K562 (cell line): ENCODE measurements around the gene UCK1. TPM values are rescaled to one million over a fixed set of nuclear protein-coding genes. Genes with fewer than 3 reads are reported as not detected.

Experiments
- ATAC-seq: fragments of 200-7000 bp; cut with Tn5 transposase; 3 replicates; pipeline ENCODE4 v1.9.1; 2020; ENCODE audit warnings: moderate library complexity
- BruUV-seq: library from RNA; stranded (reverse); fragments of 400-500 nt; replicated peaks from 2 replicates; lab custom pipeline; 2021; lab: Mats Ljungman, UMichigan
- CTCF ChIA-PET: fragments of 300-600 bp; formaldehyde crosslinking; extraction: SDS; loops from one replicate; lab custom pipeline; 2021; ENCODE audit warnings: low intra/inter-chr PET ratio; lab: Yijun Ruan, JAX
- POLR2A ChIA-PET: fragments of 300-600, 350-650 bp; sonication (Branson Sonifier 250); formaldehyde crosslinking; extraction: SDS; loops from one replicate; lab custom pipeline; 2021; ENCODE audit warnings: antibody characterized with exemption, inconsistent platforms; lab: Yijun Ruan, JAX
- DNase-seq, 4 experiments: peaks; one replicate each; pipeline versions ENCODE4 v3.0.0 to v3.0.0-alpha.2; 2011 to 2018; ENCODE audit warnings: low spot score in 3 of 4, mixed read lengths in 3 of 4; ENCODE audit errors: extremely low read depth in 1 of 4
- FAIRE-seq: peaks from 2 replicates; lab custom pipeline; 2011; peaks lifted over from hg19 to GRCh38; lab: Jason Lieb, UNC
- H2AFZ ChIP-seq: 2 replicates; pipeline ENCODE4 v1.6.0; 2011; ENCODE audit warnings: low read depth, low read length, control low read depth, inconsistent platforms
- H3K27ac ChIP-seq: fragments of 200-600 bp; 3 replicates; pipeline ENCODE4 v1.8.0; 2011; ENCODE audit warnings: low read depth, mild to moderate bottlenecking, control low read depth, inconsistent platforms, low read length, moderate library complexity, mixed read lengths; ENCODE audit errors: extremely low read depth
- H3K27me3 ChIP-seq, 2 experiments: fragments of 300-600 bp in 1 of 2; 2 replicates in 1 of 2; 3 replicates in 1 of 2; pipeline versions ENCODE4 v1.6.0 to v1.8.0; 2011; ENCODE audit warnings: inconsistent platforms in 2 of 2, low read length in 2 of 2, mild to moderate bottlenecking in 1 of 2, mixed read lengths in 1 of 2, moderate library complexity in 1 of 2; ENCODE audit not compliant: control insufficient read depth in 2 of 2, insufficient read depth in 2 of 2
- H3K36me3 ChIP-seq: fragments of 300-600 bp; 3 replicates; pipeline ENCODE4 v1.8.0; 2011; ENCODE audit warnings: mild to moderate bottlenecking, low read length, inconsistent platforms; ENCODE audit not compliant: control insufficient read depth, insufficient read depth
- H3K4me1 ChIP-seq, 2 experiments: fragments of 200-600 bp in 1 of 2; replicated peaks in 1 of 2; 2 replicates in 1 of 2; 3 replicates in 1 of 2; pipeline versions ENCODE4 v1.5.1 to v1.8.0; 2011; ENCODE audit warnings: inconsistent platforms in 2 of 2, low read length in 2 of 2, mild to moderate bottlenecking in 1 of 2, mixed read lengths in 1 of 2, moderate library complexity in 1 of 2; ENCODE audit not compliant: control insufficient read depth in 2 of 2, insufficient read depth in 2 of 2
- H3K4me2 ChIP-seq: 2 replicates; pipeline ENCODE4 v1.6.1; 2011; ENCODE audit warnings: low read length, control low read depth, inconsistent platforms, mixed read lengths; ENCODE audit not compliant: insufficient read depth
- H3K4me3 ChIP-seq: fragments of 200-600 bp; sonication (generic), shearing (Covaris generic); 2 replicates; pipeline ENCODE4 v1.5.1; 2016; ENCODE audit warnings: control low read depth, inconsistent platforms
- H3K79me2 ChIP-seq: fragments of 200-600 bp; 3 replicates; pipeline ENCODE4 v1.8.0; 2011; ENCODE audit warnings: low read length, inconsistent platforms; ENCODE audit not compliant: control insufficient read depth, insufficient read depth
- H3K9ac ChIP-seq, 2 experiments: 2 replicates each; pipeline versions ENCODE4 v1.6.0 to v1.6.1; 2011; ENCODE audit warnings: low read depth in 2 of 2, low read length in 2 of 2, control low read depth in 1 of 2, inconsistent platforms in 1 of 2, mild to moderate bottlenecking in 1 of 2, mixed read lengths in 1 of 2; ENCODE audit not compliant: insufficient read depth in 1 of 2
- H3K9me1 ChIP-seq: one replicate; pipeline ENCODE4 v1.6.0; 2011; ENCODE audit warnings: inconsistent platforms, mild to moderate bottlenecking, low read length, moderate library complexity; ENCODE audit not compliant: control insufficient read depth, insufficient read depth
- H3K9me3 ChIP-seq: replicated peaks from 2 replicates; pipeline ENCODE4 v1.5.1; 2011; ENCODE audit warnings: low read depth, low read length, inconsistent platforms; ENCODE audit not compliant: control insufficient read depth, insufficient read depth
- H4K20me1 ChIP-seq: replicated peaks from 2 replicates; pipeline ENCODE4 v1.6.1; 2011; ENCODE audit warnings: low read length, inconsistent platforms, mixed read lengths; ENCODE audit not compliant: control insufficient read depth, insufficient read depth
- CTCF ChIP-seq, 3 experiments: IDR thresholded peaks in 2 of 3; conservative IDR thresholded peaks in 1 of 3; 2 replicates each; pipeline ENCODE4 v1.5.1; 2011 to 2012; ENCODE audit warnings: low read length in 3 of 3, mild to moderate bottlenecking in 3 of 3, control low read depth in 2 of 3, improper control_type of control experiment in 1 of 3, inconsistent platforms in 1 of 3, low read depth in 1 of 3, mixed read lengths in 1 of 3, moderate library complexity in 1 of 3; ENCODE audit not compliant: insufficient read depth in 2 of 3
- GATA2 ChIP-seq: sonication (generic); formaldehyde crosslinking; IDR thresholded peaks from 2 replicates; pipeline ENCODE4 v1.4.0; 2020; ENCODE audit warnings: mild to moderate bottlenecking, missing genetic modification reagents
- HOXB6 ChIP-seq: fragments of 250-450 bp; sonication (Bioruptor Pico); IDR thresholded peaks from 2 replicates; pipeline ENCODE4 v1.5.1; 2022; ENCODE audit warnings: mild to moderate bottlenecking, borderline replicate concordance
- KDM5B ChIP-seq: fragments of 200-600 bp; sonication (generic); IDR thresholded peaks from 2 replicates; pipeline ENCODE4 v1.6.1; 2012; ENCODE audit warnings: low read depth, mild to moderate bottlenecking, moderate library complexity, low read length, control low read depth, inconsistent platforms; ENCODE audit not compliant: insufficient replicate concordance
- MED1 ChIP-seq: sonication (generic); formaldehyde crosslinking; IDR thresholded peaks from 2 replicates; pipeline ENCODE4 v1.8.1; 2023; ENCODE audit warnings: missing genetic modification reagents, borderline replicate concordance
- ZEB2 ChIP-seq: fragments of 450-650 bp; IDR thresholded peaks from 2 replicates; pipeline ENCODE4 v1.6.1; 2016
- ZKSCAN3 ChIP-seq: fragments of 250-450 bp; sonication (Bioruptor Pico); IDR thresholded peaks from 2 replicates; pipeline ENCODE4 v1.4.0; 2020
- ZNF24 ChIP-seq: fragments of 450-650 bp; IDR thresholded peaks from 2 replicates; pipeline ENCODE4 v1.6.1; 2016
- WGBS: fragments of 100-300 bp; shearing (Covaris generic); methylation state at CpG from one replicate; pipeline ENCODE4 v1.1.6; 2016; ENCODE audit warnings: low coverage, mixed read lengths; ENCODE audit not compliant: insufficient coverage; ENCODE audit errors: missing lambda C conversion rate; 5-methylcytosine and 5-hydroxymethylcytosine counted together
- in situ Hi-C: fragments of 300-500 bp; cut with MboI; formaldehyde crosslinking; loops from 4 replicates; pipeline ENCODE4 v1.15.0; 2018; ENCODE audit warnings: inconsistent platforms, mixed read lengths
- intact Hi-C: fragments of 100-400 bp; cut with micrococcal nuclease; formaldehyde crosslinking; loops from 2 replicates; pipeline ENCODE4 v1.14.2; 2022
- polyA plus RNA-seq, 8 experiments: library from polyadenylated mRNA; depleted of rRNA in 4 of 8; stranded (reverse) in 5 of 8; unstranded in 3 of 8; fragments of >200 nt; fragmentation: Nextera tagmentation in 2 of 8; fragmentation: Illumina TruSeq in 1 of 8; extraction: Ambion mirVana in 2 of 8; extraction: Trizol in 1 of 8; gene quantifications; 2 replicates each; pipeline versions ENCODE4 v1.2.1 to v1.2.3, GENCODE V29; 2011 to 2014; ENCODE audit warnings: inconsistent platforms in 1 of 8, missing spikeins in 1 of 8
- total RNA-seq, 7 experiments: library from RNA; depleted of rRNA in 6 of 7; stranded (reverse); fragments of >200 nt in 6 of 7; fragmentation: Illumina TruSeq in 2 of 7; extraction: Trizol in 2 of 7; gene quantifications; 2 replicates each; pipeline versions ENCODE4 v1.2.1 to v1.2.3, GENCODE V29; 2011 to 2021; ENCODE audit warnings: low replicate concordance in 1 of 7

The UCK1 gene
- total and polyA plus RNA-seq, 9 of the 15 experiments (the other 6 are each of a cell fraction or from before 2014, with no cell fraction given): 0.27 to 27.5 (median 16.1) TPM

GRCh38 chr9:131559421-131560000, 28.4 kb upstream of the UCK1 start:
- intact Hi-C loops (no loop called here), in situ Hi-C loops (no loop called here)
- no peaks in the 10 kb centered on the region; a peak in 1 of 5 replicates for H3K27me3 ChIP-seq
- no peaks in the 10 kb centered on the region for H4K20me1 ChIP-seq
- BruUV-seq: no TSS peak
- CTCF ChIA-PET: interaction anchor here (0.5 kb wide), 1 partner anchor 201 kb away, joined by 4 read pairs; no protein-coding TSS in a partner anchor
- no peak for ATAC-seq
- H3K9me3 ChIP-seq: no peaks in the 10 kb centered on the region
- H2AFZ ChIP-seq: no peak overlapping the region
- DNase-seq: no peak
- TF ChIP-seq ZEB2: no peak
- TF ChIP-seq GATA2 (CRISPR knock-in tag): no peak
- TF ChIP-seq CTCF (IDR thresholded peaks at IDR 0.05 in 2 of 3, conservative IDR thresholded peaks at IDR 0.05 in 1 of 3; ENCODE audit: insufficient read depth in 2 of 3, low read depth in 1 of 3, low read length in 3 of 3): peak in 1 of 3 experiments; percentile 7; a peak in 1 of 6 replicates
- TF ChIP-seq ZKSCAN3 (CRISPR knock-in tag): no peak
- no peak for TF ChIP-seq KDM5B
- TF ChIP-seq ZNF24: no peak
- no peak for TF ChIP-seq HOXB6 (CRISPR knock-in tag)
- TF ChIP-seq MED1 (CRISPR knock-in tag): no peak
- H3K4me2 ChIP-seq: no peak overlapping the region
- H3K27ac ChIP-seq: no peak overlapping the region
- POLR2A ChIA-PET: interaction anchor here (0.6 to 1.1 kb wide), 2 partner anchors 10 to 875 kb away, joined by 3 read pairs; no protein-coding TSS in a partner anchor
- no peaks in the 10 kb centered on the region for H3K9me1 ChIP-seq
- no peak for FAIRE-seq
- no peak overlapping the region for H3K9ac ChIP-seq
- WGBS: 0% methylated on average over 1 of the region's 1 CpG
- H3K36me3 ChIP-seq: no peaks in the 10 kb centered on the region
- H3K4me3 ChIP-seq: no peak overlapping the region
- H3K4me1 ChIP-seq: peaks cover 0 to 18% of the 10 kb centered on the region in 2 experiments; a peak in 2 of 5 replicates
- H3K79me2 ChIP-seq: no peaks in the 10 kb centered on the region
